ENCODE measurements around the gene TUG1.

DNA sequence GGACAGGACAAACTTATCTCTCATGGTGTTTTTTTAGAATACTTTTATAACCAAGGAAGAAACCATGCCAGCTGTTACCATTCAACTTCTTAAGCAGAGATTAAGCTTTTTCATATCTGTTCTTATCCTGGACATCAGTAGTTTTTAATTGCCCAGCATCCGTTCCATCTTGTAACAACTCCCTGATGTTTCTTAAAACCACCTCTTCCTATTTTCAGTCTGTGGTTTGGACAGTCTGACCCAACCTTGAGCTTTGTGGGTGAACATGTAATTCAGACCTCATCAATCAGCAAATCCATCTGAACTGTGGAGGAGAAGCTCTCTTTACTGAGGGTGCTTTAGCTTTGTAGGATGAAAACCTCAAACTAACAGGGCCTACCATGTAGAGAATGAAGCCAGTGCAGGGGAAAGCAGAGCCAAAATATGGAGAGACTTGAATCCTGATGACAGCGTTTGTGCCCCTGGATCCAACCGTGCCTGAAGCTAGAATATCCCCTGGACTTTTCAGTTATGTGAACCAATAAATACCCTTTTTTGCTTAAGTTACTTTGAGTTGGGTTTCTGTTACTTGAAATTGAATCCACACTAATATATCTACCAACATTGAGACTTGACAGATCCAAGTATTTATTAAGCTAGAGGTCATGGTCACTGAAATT is 9.4 kb downstream of the TUG1 start:
- TF ChIP-seq, protein P1, sequence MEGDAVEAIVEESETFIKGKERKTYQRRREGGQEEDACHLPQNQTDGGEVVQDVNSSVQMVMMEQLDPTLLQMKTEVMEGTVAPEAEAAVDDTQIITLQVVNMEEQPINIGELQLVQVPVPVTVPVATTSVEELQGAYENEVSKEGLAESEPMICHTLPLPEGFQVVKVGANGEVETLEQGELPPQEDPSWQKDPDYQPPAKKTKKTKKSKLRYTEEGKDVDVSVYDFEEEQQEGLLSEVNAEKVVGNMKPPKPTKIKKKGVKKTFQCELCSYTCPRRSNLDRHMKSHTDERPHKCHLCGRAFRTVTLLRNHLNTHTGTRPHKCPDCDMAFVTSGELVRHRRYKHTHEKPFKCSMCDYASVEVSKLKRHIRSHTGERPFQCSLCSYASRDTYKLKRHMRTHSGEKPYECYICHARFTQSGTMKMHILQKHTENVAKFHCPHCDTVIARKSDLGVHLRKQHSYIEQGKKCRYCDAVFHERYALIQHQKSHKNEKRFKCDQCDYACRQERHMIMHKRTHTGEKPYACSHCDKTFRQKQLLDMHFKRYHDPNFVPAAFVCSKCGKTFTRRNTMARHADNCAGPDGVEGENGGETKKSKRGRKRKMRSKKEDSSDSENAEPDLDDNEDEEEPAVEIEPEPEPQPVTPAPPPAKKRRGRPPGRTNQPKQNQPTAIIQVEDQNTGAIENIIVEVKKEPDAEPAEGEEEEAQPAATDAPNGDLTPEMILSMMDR (IDR thresholded peaks at IDR 0.05): no peak
- TF ChIP-seq TCF7L2 (IDR thresholded peaks at IDR 0.05; ENCODE audit: low read depth, low read length): no peak

Data from Panc1 (cell line).